ENCODE measurements around the gene GJA3. TPM values are rescaled to one million over a fixed set of nuclear protein-coding genes. Genes with fewer than 3 reads are reported as not detected.

GJA3 gene
- total RNA-seq, 1 donor, result under 0.01 TPM

DNA sequence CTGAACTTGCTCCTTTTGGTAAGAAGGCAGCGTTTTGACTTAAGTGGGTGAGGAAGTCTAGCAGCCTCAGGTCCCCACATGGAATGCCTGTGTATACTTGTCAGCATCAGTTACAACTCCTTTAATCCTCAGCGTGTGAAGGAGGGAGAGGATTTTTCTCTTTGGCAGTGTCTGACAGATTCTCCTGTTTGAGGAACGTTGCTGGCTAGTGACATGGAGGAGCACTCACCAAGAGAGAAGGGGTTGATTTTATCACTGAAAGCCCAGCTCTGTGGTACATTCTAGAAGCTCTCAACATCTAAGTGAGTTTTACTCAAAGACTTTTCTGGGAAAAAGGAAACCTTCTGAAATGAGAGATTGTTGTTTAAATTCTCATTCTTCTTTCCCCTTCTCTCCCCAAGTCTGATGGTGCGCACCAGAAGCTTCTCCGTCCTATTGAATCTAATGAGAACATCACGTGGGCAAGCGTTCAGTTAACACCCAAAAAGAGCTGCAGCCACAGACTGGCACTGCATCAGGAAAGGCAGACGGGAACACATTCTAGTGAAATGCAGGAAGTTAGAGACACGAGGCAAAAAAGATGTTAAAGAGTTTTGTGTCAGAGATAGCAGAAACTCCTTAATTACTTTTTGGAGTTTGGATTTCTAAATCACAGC, 58.2 kb downstream of the GJA3 start:
- DNase-seq (ENCODE audit: insufficient read length, low spot score, missing footprints), result no peak
- H3K9me3 ChIP-seq (ENCODE audit: low read depth, low read length), result no peaks in the 10 kb centered on the region
- no peak overlapping the region for H2AFZ ChIP-seq (ENCODE audit: low read length)
- H3K4me2 ChIP-seq (ENCODE audit: insufficient read depth, low read length), result no peak overlapping the region
- H3K36me3 ChIP-seq (ENCODE audit: insufficient read depth, low read length), result no peaks in the 10 kb centered on the region
- H4K20me1 ChIP-seq (ENCODE audit: insufficient read depth, low read length), result no peaks in the 10 kb centered on the region
- H3K27me3 ChIP-seq (ENCODE audit: insufficient read depth, low read length), result peaks cover 43% of the 10 kb centered on the region
- TF ChIP-seq, protein P1, sequence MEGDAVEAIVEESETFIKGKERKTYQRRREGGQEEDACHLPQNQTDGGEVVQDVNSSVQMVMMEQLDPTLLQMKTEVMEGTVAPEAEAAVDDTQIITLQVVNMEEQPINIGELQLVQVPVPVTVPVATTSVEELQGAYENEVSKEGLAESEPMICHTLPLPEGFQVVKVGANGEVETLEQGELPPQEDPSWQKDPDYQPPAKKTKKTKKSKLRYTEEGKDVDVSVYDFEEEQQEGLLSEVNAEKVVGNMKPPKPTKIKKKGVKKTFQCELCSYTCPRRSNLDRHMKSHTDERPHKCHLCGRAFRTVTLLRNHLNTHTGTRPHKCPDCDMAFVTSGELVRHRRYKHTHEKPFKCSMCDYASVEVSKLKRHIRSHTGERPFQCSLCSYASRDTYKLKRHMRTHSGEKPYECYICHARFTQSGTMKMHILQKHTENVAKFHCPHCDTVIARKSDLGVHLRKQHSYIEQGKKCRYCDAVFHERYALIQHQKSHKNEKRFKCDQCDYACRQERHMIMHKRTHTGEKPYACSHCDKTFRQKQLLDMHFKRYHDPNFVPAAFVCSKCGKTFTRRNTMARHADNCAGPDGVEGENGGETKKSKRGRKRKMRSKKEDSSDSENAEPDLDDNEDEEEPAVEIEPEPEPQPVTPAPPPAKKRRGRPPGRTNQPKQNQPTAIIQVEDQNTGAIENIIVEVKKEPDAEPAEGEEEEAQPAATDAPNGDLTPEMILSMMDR (IDR thresholded peaks at IDR 0.05; ENCODE audit: extremely low read depth, low read depth, low read length), result no peak
- H3K4me3 ChIP-seq (ENCODE audit: insufficient read depth, low read length), result no peak overlapping the region
- H3K79me2 ChIP-seq (ENCODE audit: insufficient read depth, low read length), result no peaks in the 10 kb centered on the region
- no peak overlapping the region for H3K27ac ChIP-seq (ENCODE audit: low read depth, low read length)
- H3K4me1 ChIP-seq (ENCODE audit: insufficient read depth, low read length), result no peaks in the 10 kb centered on the region

- Histone ChIP-seq H3K9me3 (ENCODE audit: low read depth, low read length) (no peaks in the 10 kb centered on the region), H3K4me1 (ENCODE audit: insufficient read depth, low read length) (no peaks in the 10 kb centered on the region), H3K79me2 (ENCODE audit: insufficient read depth, low read length) (no peaks in the 10 kb centered on the region), H3K4me3 (ENCODE audit: insufficient read depth, low read length) (no peak overlapping the region), H3K4me2 (ENCODE audit: insufficient read depth, low read length) (no peak overlapping the region), H3K27ac (ENCODE audit: low read depth, low read length) (no peak overlapping the region), H3K27me3 (ENCODE audit: insufficient read depth, low read length) (peaks cover 39% of the 10 kb centered on the region), H4K20me1 (ENCODE audit: insufficient read depth, low read length) (no peaks in the 10 kb centered on the region), H3K36me3 (ENCODE audit: insufficient read depth, low read length) (no peaks in the 10 kb centered on the region), H2AFZ (ENCODE audit: low read length) (no peak overlapping the region)
- TF ChIP-seq, protein P1 (IDR thresholded peaks at IDR 0.05; ENCODE audit: extremely low read depth, low read depth, low read length), result no peak
- DNase-seq (ENCODE audit: insufficient read length, low spot score, missing footprints), result no peak
Measured at GRCh38 chr13:20101467-20102316, 59.2 kb downstream of the GJA3 start.

DNA sequence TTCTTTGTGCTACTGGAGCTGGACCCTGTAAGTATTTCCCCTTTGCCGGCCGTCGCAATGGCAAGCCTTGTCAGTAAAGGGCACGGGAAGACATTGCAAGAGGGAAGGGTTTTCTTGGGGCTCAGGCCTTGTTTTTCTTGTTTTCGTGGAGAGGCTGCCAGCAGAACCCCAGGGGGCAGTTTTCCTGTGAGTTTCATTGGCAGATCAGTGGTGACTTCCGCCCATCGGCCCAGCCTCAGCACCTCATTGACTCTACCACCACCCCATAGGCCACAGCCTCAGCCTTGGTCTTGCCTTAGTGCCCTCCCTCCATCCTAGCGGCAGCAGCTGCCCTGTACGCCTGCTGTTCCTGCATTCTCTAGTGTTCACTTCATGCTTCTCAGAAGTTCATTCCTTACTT, 61.5 kb downstream of the GJA3 start:
- no peaks in the 10 kb centered on the region for H4K20me1 ChIP-seq (ENCODE audit: insufficient read depth, low read length)
- no peaks in the 10 kb centered on the region for H3K36me3 ChIP-seq (ENCODE audit: insufficient read depth, low read length)
- H2AFZ ChIP-seq (ENCODE audit: low read length), result no peak overlapping the region
- no peaks in the 10 kb centered on the region for H3K79me2 ChIP-seq (ENCODE audit: insufficient read depth, low read length)
- TF ChIP-seq, protein P1 (IDR thresholded peaks at IDR 0.05; ENCODE audit: extremely low read depth, low read depth, low read length), result no peak
- H3K4me3 ChIP-seq (ENCODE audit: insufficient read depth, low read length), result no peak overlapping the region
- peaks cover 30% of the 10 kb centered on the region for H3K27me3 ChIP-seq (ENCODE audit: insufficient read depth, low read length)
- H3K4me1 ChIP-seq (ENCODE audit: insufficient read depth, low read length), result no peaks in the 10 kb centered on the region
- H3K27ac ChIP-seq (ENCODE audit: low read depth, low read length), result no peak overlapping the region
- H3K9me3 ChIP-seq (ENCODE audit: low read depth, low read length), result no peaks in the 10 kb centered on the region
- H3K4me2 ChIP-seq (ENCODE audit: insufficient read depth, low read length), result no peak overlapping the region
- DNase-seq (ENCODE audit: insufficient read length, low spot score, missing footprints), result no peak

DNA sequence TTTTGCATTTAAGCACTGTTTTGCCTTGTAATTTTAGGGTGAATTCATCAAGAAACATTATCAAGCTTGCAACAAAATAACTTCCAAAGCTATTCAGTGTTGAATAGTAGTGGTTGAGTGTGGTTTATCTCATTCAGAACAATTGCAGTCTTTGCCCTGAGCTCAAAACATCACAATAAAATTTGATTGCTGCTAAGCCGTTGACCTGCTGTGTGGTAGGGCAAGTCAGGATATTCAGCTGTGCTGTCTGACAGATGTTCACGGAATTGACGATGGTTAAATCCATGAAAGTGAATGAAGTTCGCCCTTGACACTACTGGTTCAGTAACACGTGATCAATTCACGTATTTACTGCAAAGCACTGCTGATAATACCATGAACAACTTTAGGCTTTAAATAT, 66.9 kb downstream of the GJA3 start:
- H3K4me2 ChIP-seq (ENCODE audit: insufficient read depth, low read length), result no peak overlapping the region
- no peak overlapping the region for H2AFZ ChIP-seq (ENCODE audit: low read length)
- no peak for DNase-seq (ENCODE audit: insufficient read length, low spot score, missing footprints)
- TF ChIP-seq, protein P1 (IDR thresholded peaks at IDR 0.05; ENCODE audit: extremely low read depth, low read depth, low read length), result no peak
- H3K79me2 ChIP-seq (ENCODE audit: insufficient read depth, low read length), result no peaks in the 10 kb centered on the region
- H3K4me3 ChIP-seq (ENCODE audit: insufficient read depth, low read length), result no peak overlapping the region
- no peaks in the 10 kb centered on the region for H3K4me1 ChIP-seq (ENCODE audit: insufficient read depth, low read length)
- H4K20me1 ChIP-seq (ENCODE audit: insufficient read depth, low read length), result no peaks in the 10 kb centered on the region
- no peaks in the 10 kb centered on the region for H3K9me3 ChIP-seq (ENCODE audit: low read depth, low read length)
- H3K36me3 ChIP-seq (ENCODE audit: insufficient read depth, low read length), result no peaks in the 10 kb centered on the region
- peaks cover 5% of the 10 kb centered on the region for H3K27me3 ChIP-seq (ENCODE audit: insufficient read depth, low read length)
- no peak overlapping the region for H3K27ac ChIP-seq (ENCODE audit: low read depth, low read length)
